HepG2 (cell line): ENCODE data around the gene CFI. TPM values are rescaled to one million over a fixed set of nuclear protein-coding genes. Genes with fewer than 3 reads are reported as not detected.

Experiments used
- ADNP ChIP-seq: sonication (generic); formaldehyde crosslinking; IDR thresholded peaks from 2 replicates; pipeline ENCODE4 v1.4.0; 2020; ENCODE audit warnings: missing genetic modification reagents
- CHD2 ChIP-seq: IDR thresholded peaks from 2 replicates; pipeline ENCODE4 v1.6.1; 2011; ENCODE audit warnings: low read depth, low read length, improper control_type of control experiment
- ELF1 ChIP-seq: sonication (generic); formaldehyde crosslinking; IDR thresholded peaks from 2 replicates; pipeline ENCODE4 v1.4.0; 2020; ENCODE audit warnings: missing genetic modification reagents
- NFE2L1 ChIP-seq: sonication (generic); formaldehyde crosslinking; IDR thresholded peaks from 2 replicates; pipeline ENCODE4 v1.4.0; 2020; ENCODE audit warnings: missing genetic modification reagents, mild to moderate bottlenecking, borderline replicate concordance
- NFRKB ChIP-seq: fragments of 450-650 bp; IDR thresholded peaks from 2 replicates; pipeline ENCODE4 v1.6.1; 2017
- PTBP1 ChIP-seq: fragments of 200-400 bp; formaldehyde crosslinking; IDR thresholded peaks from 2 replicates; pipeline ENCODE4 v1.6.1; 2018; ENCODE audit warnings: low read length, low read depth; ENCODE audit not compliant: poor library complexity, severe bottlenecking
- SAP130 ChIP-seq: IDR thresholded peaks from 2 replicates; pipeline ENCODE4 v1.6.1; 2016; ENCODE audit warnings: low read depth
- SMAD1 ChIP-seq: sonication (generic); formaldehyde crosslinking; IDR thresholded peaks from 2 replicates; pipeline ENCODE4 v1.4.0; 2020; ENCODE audit warnings: missing genetic modification reagents, low read depth, mild to moderate bottlenecking, borderline replicate concordance
- SMC3 ChIP-seq: IDR thresholded peaks from 2 replicates; pipeline ENCODE4 v1.6.1; 2011; ENCODE audit warnings: low read length, improper control_type of control experiment
- ZNF121 ChIP-seq: sonication (generic); formaldehyde crosslinking; IDR thresholded peaks from 2 replicates; pipeline ENCODE4 v1.5.0; 2020; ENCODE audit warnings: mild to moderate bottlenecking, missing genetic modification reagents
- ZNF367 ChIP-seq: sonication (generic); formaldehyde crosslinking; IDR thresholded peaks from 2 replicates; pipeline ENCODE4 v1.4.0; 2020; ENCODE audit warnings: missing genetic modification reagents, borderline replicate concordance
- ZNF546 ChIP-seq: sonication (generic); formaldehyde crosslinking; conservative IDR thresholded peaks from 2 replicates; pipeline ENCODE4 v1.8.1; 2023; ENCODE audit warnings: mild to moderate bottlenecking, missing genetic modification reagents
- ZNF556 ChIP-seq: sonication (generic); formaldehyde crosslinking; IDR thresholded peaks from 2 replicates; pipeline ENCODE4 v1.4.0; 2020; ENCODE audit warnings: mild to moderate bottlenecking, missing genetic modification reagents, borderline replicate concordance
- polyA plus RNA-seq, 8 experiments: library from polyadenylated mRNA; depleted of rRNA in 3 of 8; stranded (reverse) in 7 of 8; unstranded in 1 of 8; fragments of >200 nt; fragmentation: Illumina TruSeq in 4 of 8; extraction: Trizol in 4 of 8; gene quantifications; 2 replicates each; pipeline versions ENCODE4 v1.2.1 to v1.2.3, GENCODE V29; 2011 to 2016; ENCODE audit warnings: low read depth in 4 of 8, missing spikeins in 1 of 8, mixed read lengths in 1 of 8; ENCODE audit not compliant: insufficient read depth in 1 of 8
- total RNA-seq, 5 experiments: library from RNA; depleted of rRNA; stranded (reverse); fragments of >200 nt; fragmentation: Illumina TruSeq; extraction: Trizol; gene quantifications; 2 replicates each; pipeline ENCODE4 v1.2.3, GENCODE V29; 2016; ENCODE audit warnings: low read depth in 1 of 5
- TF ChIP-seq, protein P1 (sequence below): conservative IDR thresholded peaks from 2 replicates; pipeline ENCODE4 v1.6.1; 2018; ENCODE audit warnings: missing genetic modification reagents
- TF ChIP-seq, protein P2 (sequence below): sonication (generic); formaldehyde crosslinking; IDR thresholded peaks from 2 replicates; pipeline ENCODE4 v1.8.0; 2022; ENCODE audit warnings: missing genetic modification reagents, low read depth, mild to moderate bottlenecking, borderline replicate concordance

Gene CFI
- total and polyA plus RNA-seq, 2 of the 13 experiments (the other 11 are each of a cell fraction or from before 2014, with no cell fraction given) = 284 to 337 TPM

DNA sequence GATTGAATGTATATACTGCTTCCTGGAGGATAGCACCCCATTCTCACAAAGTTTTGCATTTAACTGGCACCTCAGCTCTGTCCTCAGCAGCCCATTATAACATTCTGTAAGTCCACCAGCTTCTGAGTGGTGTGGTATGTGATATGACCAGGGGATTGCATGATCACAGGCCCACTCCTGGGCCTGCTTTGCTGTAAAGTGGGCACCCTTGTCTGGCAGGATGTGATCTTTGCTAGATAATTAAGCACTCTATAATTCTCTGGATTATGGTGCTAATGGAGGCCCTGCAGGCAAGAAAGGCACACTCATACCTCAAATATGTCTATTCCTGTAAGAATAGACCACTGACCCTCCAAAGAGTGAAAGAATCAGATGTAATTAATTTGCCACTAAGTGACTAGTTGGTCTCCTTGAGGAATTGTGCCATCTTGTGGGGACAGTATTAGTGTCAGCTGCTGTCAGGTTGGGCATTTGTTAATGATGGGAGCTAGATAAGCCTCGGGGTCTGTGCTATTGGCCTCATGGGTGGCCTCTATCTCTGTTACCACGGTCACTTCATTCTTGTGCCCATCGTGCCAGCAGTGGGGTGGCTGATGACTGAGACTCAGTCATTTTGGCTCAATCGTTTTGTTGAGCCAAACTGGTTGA lies 2.2 kb upstream of the CFI start (continued):
- TF ChIP-seq CHD2 (no peak), NFE2L1 (CRISPR knock-in tag) (no peak), ZNF367 (no peak), ADNP (CRISPR knock-in tag) (no peak), ZNF556 (CRISPR knock-in tag) (no peak), SAP130 (peak; percentile 30; the same call in 1 of the 2 replicates), ELF1 (no peak), SMC3 (peak; percentile 68), ZNF546 (no peak), PTBP1 (no peak), ZNF121 (CRISPR knock-in tag) (no peak), NFRKB (no peak), SMAD1 (CRISPR knock-in tag) (no peak)
- TF ChIP-seq, protein P1, sequence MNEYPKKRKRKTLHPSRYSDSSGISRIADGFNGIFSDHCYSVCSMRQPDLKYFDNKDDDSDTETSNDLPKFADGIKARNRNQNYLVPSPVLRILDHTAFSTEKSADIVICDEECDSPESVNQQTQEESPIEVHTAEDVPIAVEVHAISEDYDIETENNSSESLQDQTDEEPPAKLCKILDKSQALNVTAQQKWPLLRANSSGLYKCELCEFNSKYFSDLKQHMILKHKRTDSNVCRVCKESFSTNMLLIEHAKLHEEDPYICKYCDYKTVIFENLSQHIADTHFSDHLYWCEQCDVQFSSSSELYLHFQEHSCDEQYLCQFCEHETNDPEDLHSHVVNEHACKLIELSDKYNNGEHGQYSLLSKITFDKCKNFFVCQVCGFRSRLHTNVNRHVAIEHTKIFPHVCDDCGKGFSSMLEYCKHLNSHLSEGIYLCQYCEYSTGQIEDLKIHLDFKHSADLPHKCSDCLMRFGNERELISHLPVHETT (CRISPR knock-in tag) = no peak
- TF ChIP-seq, protein P2, sequence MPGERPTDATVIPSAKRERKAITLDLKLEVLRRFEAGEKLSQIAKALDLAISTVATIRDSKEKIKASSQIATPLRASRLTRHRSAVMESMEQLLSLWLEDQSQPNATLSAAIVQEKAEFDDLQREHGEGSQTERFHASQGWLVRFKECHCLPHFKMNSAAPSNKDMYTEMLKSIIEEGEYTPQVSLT (CRISPR knock-in tag) = no peak
- TF ChIP-seq, all 625 proteins: peak for 10
